Stromal cell of bone marrow (primary cell): ENCODE results near the gene DOP1A.
"Not testable (repeated sequence)": the region's sequence is repeated elsewhere in the genome, so short reads cannot be mapped to it uniquely, and the experiment has no call there.

Source experiments
- DNase-seq: peaks from one replicate; pipeline ENCODE4 v3.0.0-alpha.2; 2012; ENCODE audit warnings: low read depth

The DOP1A gene

DNA sequence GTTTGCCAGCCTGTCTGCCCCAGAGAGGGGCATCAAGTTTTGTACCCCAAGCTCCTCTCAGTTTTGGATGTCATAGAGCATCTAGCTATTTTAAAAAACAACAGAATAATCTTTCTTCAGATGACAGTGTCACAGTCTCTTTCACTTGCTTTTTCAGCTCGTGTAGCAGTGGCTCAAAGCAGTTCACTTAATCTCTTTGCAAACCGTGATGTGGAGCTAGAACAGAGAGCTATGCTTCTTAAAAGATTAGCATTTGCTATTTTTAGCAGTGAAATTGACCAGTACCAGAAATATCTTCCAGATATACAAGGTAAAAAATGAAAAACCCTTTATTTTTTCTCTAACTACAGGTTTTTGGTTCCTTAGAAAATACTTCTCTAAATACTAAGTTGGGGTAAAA lies 88.3 kb downstream of the DOP1A start:
- no peak for DNase-seq

DNA sequence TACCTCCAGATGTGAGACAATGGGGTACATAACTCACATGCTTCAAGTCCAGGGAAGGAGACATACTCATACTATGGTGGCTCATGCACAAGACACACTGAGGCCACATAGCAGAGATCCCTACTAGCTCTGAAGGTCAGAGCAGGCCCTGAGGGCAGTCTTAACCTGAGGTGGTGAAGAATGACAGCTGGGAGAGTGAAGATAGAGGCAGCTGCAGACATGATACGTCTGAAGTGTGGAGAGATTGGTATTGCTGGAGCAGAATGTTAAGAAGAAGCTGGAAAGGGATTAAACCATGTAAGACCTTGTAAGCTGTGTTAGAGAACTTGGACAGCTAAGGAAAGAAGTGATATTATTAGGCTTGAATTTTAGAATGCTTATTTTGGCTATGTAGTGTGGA lies 92.7 kb downstream of the DOP1A start:
- DNase-seq, result no peak

DNA sequence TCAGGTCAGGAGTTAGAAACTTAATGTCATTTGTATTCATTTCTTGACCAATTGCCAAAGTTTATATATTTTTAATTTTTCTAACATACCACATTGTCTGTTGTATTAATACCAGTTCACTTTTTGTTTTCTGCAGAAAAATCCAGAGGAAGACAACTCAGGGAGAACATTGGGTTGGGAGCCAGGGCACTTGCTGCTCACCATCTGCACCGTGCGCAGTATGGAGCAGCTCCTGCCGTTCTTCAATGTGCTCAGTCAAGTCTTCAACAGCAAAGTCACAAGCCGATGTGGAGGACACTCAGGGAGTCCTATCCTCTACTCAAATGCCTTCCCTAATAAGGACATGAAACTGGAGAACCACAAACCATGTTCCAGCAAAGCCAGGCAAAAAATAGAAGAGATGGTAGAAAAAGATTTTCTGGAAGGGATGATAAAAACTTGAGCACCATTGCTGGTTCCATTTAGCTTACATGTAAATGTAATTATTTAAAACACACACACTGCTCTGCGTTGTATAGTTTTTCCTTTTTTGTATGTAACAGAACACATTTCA lies 100.3 kb downstream of the DOP1A start:
- no peak for DNase-seq

DNA sequence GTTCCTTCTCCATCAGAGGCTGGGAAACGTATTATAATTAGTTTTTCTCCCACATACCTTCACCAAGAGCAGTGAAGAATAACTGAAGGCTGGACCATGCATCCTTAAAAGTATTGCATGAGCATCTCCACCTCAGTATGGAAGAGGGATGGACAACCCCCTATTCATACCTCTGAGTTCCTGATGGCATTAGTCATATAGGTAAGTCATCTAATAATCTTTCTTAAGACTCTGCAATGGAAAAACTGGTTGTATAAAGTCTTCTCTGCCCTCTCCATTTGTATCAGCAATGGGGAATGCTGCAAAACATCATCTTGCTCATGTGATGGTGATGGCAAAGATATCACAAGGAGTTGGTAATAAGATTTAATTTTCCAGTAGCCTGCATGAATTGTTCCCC lies 101.1 kb downstream of the DOP1A start:
- no peak for DNase-seq

DNA sequence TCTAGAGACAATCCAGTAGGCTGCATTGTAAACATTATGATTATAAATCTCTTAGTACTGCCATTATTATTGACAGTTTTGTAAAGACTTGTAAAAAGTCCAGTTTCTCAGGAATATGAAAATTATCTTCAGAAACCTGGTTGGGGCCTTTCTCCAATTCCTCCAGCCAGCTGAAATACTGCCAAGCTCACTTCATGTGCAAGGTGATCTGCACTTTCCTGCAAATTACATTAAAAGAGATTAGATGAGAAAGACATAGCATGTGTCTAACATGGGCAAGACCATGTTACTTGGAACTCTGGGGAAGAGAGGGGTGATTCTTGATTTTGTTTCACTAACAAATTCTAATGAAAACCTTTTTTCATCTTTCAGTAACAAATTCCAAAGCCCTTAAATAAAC lies 101.6 kb downstream of the DOP1A start:
- DNase-seq, result no peak

DNA sequence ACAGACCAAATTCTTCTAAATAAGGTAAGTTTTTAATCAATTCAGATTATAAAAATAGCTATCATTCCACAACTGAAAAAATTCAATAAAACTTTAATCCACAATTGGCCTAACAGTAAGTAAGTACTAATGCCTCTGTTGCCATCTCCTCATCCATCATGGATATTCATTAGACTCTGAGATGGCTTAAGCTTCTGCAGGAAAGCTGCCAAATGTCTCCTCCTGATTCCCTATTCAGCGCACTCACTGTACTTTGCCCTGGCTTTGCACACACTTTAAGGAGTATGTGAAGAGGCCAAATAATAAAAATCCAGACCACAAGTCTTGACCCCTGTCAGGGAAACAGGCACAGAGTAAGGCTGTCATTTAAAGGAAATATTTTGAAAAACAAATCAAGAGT lies 102.0 kb downstream of the DOP1A start:
- DNase-seq, result no peak

DNA sequence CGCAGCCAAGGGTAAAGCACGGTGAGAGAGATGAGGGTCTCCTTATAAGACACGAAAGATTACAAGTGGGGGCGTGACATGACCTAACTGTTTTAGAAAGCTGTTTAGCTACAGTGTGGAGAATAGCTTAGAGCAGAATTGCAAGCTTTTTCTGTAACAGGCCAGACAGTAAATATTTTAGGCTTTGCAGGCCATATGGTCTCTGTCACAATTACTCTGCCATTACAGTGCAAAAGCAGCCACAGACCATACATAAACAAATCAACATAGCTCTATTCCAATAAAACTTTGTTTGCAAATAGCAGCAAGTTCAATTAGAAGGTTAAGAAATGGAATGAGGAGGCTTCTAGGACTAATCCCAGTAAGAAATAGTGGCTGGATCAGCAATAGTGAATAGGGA lies 108.8 kb downstream of the DOP1A start:
- DNase-seq, result no peak

DNA sequence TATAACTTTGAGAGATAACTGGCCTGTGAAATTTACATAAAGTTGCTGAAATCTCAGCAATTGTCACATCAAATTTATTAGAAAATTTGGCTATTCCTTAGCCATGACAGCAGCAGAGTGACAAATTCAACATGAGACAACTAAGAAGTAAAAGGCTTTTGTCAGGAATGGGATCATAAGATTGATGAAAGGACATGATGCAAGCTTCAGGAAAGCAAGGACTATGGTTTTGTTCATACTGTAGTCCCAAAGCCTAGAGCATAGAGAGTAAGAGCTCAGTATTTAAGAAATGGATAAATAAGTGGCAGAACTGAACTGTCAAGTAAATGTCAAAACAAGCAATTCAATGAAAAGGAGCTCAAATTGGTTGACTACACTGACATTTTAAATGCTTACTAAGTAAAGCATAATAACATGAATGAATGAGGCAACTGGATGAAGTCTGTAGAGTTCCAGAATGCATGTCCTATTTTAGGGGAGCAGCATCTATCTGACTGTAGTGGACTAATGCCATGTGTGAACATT lies 113.0 kb downstream of the DOP1A start:
- DNase-seq, result no peak

DNA sequence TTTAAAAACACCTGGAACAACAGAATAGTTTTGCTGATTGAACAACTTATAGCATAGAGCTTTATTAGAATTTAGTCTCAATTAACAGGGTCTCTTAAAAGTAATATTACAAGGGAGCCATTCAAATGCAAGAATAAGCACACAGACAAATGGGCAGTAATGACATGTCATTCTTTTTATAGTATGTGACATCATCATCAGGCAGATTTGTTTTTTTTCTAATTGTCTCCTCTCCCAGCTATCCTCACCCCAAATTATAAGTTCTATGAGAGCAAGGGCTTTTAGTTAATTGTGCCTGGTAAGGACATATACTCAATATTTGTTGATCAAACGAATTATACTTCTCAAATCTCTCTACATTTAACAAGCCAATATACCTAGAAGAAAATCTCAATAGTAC lies 114.6 kb downstream of the DOP1A start:
- no peak for DNase-seq

DNA sequence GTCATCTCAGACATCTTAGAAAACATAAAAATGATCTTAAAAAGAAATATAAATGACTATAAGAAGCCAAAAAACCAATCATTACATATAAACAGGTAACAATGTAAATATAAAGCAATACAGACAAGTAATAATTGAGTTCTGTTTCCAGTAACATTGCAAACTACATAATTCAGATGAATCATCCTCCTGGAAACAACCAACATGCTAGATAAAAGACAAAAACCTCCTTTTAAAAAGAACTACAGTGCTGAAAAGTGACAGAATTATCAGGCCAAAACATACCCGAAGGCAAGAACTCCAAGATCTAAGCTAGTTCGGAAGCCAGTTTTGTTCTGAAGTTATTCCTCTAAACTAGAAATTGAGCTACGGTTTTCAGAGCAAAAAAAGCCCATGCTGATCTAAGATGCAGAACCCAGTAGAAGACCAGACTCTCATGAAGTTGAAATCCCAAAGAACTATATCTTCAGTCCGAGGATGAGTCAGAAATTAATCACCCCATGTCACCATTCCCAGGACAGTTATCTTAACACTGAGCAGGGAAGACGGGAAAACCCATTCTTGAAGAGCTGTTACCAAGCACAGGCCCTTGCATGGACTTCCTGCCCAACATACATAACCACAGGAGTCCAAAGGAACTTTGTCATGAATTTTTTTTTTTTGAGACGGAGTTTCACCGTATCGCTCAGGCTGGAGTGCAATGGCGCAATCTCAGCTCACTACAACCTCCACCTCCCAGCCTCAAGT lies 115.8 kb downstream of the DOP1A start:
- peak; percentile 89 for DNase-seq

DNA sequence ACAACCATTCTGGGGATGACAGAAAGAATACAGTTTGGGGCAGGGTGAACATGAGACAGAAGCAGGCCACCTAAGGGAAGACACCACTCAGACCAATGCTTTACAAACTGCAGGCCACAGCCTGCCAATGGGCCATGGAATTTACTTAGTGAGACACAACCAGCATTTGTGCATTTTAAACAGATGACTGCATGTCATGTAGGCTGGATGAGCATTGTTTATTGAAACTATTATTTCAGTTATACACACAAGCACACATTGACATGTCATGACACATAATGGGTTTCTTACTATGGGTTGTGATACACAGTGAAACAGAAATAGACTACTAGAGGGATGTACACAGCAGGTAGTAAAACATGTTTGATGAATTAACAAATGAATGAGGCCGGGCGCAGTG lies 117.6 kb downstream of the DOP1A start:
- DNase-seq, result no peak

DNA sequence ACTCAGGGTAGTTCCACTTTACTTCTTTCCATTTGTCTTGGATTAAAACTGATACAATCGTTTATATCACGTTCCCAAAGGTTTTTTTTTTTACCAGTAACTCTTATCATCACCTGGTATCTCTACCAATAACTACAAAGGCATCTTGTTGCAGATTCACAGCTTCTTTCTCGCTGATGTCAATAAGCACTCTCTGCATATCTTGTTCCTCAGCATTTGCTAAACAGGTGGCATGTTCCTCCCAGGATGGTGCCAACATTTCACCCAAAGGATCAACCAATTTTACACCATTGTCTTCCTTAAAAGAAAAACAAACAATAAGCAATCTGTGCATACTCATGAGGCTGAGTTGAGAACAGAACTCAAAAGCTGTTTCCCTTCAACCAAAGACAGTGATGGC lies 121.0 kb downstream of the DOP1A start:
- no peak for DNase-seq

DNA sequence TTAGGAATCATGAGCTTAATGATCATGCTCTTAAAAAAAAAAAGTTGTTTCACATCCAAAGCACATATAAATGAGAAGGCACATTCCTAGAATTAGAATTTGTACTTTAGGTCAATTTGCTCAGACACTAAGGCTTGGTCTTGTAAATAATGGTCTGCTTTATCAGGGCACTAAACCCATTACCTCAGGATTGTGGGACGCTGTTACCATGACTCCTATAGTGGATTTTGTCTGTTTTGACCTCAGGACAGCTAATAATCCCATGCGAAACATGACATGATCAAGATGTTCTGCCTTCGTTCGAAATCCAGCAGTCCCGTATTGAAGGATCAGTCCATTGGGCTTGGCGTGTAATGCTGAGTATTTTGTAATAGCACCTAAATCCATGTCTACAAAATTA lies 123.2 kb downstream of the DOP1A start:
- no peak for DNase-seq

DNA sequence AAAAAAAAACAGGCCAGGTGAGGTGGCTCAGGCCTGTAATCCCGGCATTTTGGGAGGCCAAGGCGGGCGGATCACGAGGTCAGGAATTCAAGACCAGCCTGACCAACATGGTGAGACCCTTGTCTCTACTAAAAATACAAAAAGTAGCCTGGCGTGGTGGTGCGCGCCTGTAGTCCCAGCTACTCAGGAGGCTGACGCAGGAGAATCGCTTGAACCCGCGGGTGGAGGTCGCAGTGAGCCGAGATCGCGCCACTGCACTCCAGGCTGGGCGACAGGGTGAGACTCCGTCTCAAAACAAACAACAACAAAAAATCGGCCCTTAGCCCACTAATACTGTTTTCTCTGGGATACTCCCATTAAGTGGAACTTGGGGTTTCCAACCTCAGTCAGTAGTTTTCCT lies 124.5 kb downstream of the DOP1A start:
- DNase-seq, result not testable (repeated sequence)

DNA sequence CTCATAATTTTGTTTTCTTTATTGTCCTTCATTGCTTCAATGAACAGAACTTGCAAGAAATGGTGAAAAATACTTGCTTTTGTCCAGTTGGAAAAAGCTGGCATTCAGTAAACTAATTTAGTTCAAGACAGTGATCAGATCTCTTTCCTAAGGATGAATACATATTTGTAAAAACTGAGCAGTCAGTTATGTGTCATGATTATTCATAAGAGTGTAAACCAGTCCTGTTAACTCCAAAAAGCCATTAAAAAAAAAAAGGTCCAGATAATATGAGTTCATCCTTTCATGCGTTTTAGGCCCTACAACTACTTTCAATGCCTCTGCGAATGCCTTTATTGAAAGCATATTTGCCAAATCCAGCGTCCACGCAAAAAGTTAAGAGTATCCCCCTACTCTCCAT lies 125.0 kb downstream of the DOP1A start:
- no peak for DNase-seq

DNA sequence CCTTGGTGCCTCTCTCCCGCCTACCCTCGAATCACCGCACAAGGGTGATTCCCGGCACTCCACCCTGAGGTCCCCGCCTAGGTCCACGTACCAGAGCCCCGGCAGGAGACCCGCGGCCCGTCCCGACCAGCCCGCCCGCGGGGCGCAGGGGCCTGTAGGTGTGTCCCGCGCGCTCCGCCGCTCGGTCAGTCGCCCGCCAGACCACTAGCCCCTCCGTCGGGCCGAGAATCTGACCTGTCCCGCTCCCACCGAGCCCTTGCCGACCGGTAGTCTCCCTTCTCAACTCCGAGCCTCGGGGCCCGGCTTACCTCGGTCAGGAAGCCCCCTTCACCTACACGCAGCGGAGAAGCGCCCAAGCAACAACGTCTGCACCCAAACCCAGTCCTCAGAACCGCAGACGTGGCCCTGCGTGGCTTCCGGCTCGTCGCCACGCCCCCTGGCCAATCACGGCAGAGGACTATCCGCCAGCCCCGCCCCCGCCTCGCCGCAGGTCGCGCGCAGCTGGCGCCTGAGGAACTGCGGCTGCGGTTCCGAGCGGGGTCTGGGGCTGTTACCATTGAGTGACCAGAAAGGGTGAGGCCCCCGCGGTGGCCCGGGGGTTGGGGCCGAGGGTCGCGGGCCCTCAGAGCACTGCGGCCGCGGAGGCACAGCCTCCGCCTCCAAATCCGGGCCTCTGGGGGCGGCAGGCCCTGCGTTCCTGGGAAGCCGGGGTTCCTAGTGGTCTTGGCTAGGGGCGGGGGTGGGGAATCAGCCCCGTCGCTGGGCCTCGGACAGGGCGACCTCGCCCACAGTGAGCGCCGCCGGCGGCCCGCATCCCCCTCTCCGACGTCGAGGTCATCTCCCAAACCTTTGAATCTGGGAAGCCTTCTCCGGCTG lies 125.6 kb downstream of the DOP1A start, which contains the start of the genes PGM3 and RWDD2A:
Gene PGM3 (minus strand): TSS at position 395 of the 876 bp plus-strand sequence. CDS start 2,253 bp downstream, outside the sequence.
Gene RWDD2A (plus strand): TSS at position 487 of the 876 bp plus-strand sequence. CDS start 1,095 bp downstream, outside the sequence.
- peak; percentile 74 for DNase-seq

DNA sequence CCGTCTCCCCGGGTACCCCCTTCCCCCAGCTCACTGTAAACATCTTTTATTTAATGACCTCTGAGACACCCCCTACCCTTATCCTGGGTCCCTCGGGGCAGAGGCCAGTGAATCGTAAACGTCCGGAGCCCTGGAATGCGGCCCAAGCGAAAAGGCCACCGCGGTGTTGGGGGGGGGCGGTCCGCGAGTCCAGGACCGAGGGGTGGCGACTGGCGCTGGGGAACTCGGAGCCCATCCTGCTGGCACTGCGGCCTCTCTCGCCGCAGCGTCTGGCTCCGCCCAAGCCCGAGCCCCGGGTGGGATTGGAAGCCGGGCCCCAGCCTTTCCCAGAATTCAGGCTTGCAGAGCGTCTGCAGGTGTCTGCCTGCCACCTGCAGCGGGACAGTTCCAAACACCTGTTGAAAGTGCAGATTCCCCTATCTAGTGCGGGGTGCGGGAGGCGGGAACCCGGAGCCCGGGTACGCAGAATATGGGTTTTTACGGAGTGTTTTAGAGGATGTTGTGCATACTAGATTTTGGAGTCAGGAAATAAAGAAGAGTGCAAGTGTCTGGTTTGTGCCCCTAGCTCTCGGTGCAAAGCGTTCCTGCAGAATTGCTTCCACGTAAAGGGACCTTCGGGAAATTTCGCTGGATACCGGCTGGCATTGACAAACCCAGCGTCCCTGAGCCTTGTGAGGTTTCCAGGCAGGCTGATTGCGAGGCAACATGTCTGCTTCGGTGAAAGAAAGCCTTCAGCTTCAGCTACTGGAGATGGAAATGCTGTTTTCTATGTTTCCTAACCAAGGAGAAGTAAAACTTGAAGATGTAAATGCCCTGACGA lies 126.5 kb downstream of the DOP1A start:
- DNase-seq, result no peak

DNA sequence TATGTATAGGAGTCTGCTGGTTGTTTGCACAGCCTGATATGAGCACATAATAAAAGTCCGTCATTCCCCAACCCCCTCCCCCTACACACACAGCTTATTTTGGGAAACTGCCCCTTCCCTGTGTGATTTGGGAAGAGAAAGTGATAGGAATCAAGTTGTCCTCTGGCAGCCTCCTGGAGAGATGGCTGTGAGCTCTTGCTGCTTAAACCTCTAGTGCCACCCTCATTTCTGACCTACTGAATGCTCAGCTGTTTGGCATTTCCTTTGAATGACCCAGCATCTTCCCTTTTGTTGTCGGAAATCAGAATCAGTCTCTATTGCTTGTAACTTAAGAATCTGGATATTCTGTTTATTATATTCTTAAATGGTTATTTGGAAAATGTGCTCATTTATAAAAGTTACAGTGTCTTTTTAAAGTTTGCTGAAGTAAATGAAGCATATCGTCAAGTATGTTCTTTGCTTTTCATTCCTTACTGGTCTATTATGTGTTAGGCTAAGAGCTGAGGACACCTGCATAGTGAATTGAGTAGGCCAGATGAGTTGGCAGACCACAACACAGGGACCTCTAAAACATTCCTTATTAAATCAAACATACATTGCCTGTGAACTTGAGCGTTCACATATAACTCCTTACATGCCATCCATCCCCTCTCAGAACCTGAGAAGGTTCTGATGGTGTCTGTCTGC lies 131.2 kb downstream of the DOP1A start:
- DNase-seq, result no peak

DNA sequence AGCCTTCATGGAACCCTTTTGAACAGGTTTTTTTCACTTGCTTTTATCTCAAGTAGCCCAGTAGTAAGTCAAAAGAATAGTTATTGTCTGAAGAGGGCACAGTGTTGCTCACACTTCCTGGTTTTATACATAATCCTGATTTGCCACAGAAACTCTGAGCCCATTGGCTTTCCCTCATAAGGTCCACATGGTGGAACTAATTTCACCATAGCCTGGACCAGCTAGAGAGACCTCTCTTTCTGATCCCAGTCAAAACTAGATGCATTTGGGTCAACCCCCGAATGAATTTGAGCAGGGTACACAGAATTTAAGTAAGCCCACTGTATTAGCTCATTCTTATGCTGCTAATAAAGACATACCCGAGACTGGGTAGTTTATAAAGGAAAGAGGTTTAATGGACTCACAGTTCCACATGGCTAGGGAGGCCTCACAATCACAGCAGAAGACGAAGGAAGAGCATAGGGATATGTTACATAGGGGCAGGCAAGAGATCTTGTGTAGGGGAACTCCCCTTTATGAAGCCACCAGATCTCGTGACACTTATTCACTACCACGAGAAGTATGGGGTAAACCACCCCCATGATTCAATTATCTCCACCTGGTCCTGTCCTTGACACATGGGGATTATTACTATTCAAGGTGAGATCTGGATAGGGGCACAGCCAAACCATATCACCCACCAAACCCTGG lies 131.8 kb downstream of the DOP1A start:
- no peak for DNase-seq

DNA sequence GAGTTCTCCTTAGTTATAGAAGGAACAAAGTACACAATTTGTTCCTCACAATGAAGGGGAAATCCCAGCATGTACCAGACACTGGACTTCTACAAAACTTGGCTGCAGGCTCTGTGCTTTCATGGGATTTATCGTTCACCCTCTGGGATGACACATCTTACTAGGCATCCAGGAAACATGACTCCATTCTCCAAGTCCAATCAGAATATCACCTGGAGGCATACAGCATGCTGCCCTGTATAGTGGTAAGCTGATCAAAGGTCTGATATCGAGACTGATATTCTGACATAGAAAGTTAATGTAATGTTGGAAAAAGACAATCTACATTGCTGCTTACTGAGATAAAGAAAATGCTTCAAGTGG lies 132.4 kb downstream of the DOP1A start:
- no peak for DNase-seq

DNA sequence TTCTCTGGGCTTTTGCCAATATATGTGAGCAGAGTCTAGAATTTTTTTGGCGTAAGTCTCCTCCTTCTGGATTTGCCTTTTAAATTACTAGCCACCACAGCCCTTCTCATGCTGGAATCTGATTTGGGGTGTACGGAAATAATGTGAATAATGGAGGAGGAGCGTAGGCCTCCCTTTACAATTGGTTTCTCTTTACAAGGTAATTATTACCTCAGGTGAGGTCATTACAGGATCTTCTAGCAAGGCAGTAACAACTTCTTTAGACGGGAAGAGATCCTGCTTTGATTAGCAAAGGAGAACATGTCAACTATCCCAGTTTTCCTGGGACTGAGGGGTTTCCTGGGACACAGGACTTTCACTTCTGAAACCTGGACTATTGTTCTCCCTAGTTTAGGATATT lies 134.6 kb downstream of the DOP1A start:
- no peak for DNase-seq
